Left ventricle myocardium inferior (tissue), 1 donor: ENCODE data around the gene RASGRP4. TPM values are rescaled to one million over a fixed set of nuclear protein-coding genes. Genes with fewer than 3 reads are reported as not detected.

Experiments
- DNase-seq: peaks from one replicate; pipeline ENCODE4 v3.0.0-alpha.2; 2020
- H3K27ac ChIP-seq: fragments of 200-600 bp; replicated peaks from 2 replicates; pipeline ENCODE4 v1.8.0; 2021
- H3K27me3 ChIP-seq: fragments of 200-600 bp; 2 replicates; pipeline ENCODE4 v1.8.0; 2021; ENCODE audit warnings: low read depth
- H3K36me3 ChIP-seq: fragments of 200-600 bp; 2 replicates; pipeline ENCODE4 v1.8.0; 2021
- H3K4me1 ChIP-seq: fragments of 200-600 bp; 2 replicates; pipeline ENCODE4 v1.8.0; 2021
- H3K4me3 ChIP-seq: fragments of 200-600 bp; 2 replicates; pipeline ENCODE4 v1.8.0; 2021; ENCODE audit warnings: mild to moderate bottlenecking, moderate library complexity
- H3K9me3 ChIP-seq: fragments of 200-600 bp; replicated peaks from 2 replicates; pipeline ENCODE4 v1.8.0; 2021
- CTCF ChIP-seq: fragments of 200-600 bp; IDR thresholded peaks from 2 replicates; pipeline ENCODE4 v1.8.0; 2021; ENCODE audit warnings: antibody characterized with exemption, mild to moderate bottlenecking, borderline replicate concordance
- intact Hi-C: fragments of 100-400 bp; cut with micrococcal nuclease; formaldehyde crosslinking; loops from one replicate; pipeline ENCODE4 v1.11.0; 2022
- total RNA-seq: library from RNA; stranded (reverse); fragmentation: NEBNext Ultra II Directional; extraction: Animal tissue kit (Norgen Biotek cat#: 25700); gene quantifications from one replicate; pipeline ENCODE4 v1.2.1, GENCODE V29; 2021
- donor health status: DM: no; HTN: yes; CAD: no; lungs with severe emphysema.

RASGRP4 gene
- total RNA-seq, 1 donor from 2014 or later = 1.5 TPM

DNA sequence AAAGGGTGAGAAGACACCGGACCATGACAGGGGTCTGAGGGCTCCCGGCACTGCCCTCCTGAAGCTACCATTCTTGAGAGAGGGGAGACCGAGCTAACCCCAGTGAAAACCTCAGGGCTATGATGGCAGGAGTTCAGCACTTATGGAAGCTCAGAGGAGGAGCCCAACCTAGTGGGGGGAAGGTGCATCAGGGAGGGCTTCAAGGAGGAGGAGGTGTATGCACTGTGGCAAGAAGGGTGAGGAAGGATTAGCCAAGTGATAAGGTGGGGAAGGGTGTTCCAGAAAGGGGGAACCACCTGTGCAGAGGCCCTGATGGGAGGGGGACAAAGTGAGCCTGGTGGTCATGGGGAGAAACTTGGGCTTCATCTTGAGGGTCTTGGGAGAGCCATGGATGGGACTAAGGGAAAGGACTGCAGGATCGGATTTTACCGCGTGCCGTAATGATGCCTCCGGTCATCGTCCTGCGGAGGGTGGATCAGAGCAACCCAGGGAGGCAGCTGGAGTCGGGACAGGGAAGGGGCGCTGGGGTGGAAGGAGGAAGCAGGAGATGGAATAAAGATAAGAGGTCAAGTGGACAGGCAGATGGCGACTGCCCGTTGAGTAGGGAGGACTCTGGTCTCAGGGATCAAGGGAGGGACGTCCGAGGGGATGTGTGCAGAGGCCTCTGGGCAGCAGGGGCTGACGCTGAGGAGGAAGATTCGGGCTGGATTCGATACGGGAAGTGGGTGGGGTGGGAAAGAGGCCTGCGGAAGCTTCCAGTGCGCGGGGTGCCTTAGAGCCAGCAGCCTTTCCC is 65.0 kb downstream of the RASGRP4 start:
- TF ChIP-seq CTCF = no peak
- peak overlapping the region; percentile 75 for H3K27ac ChIP-seq
- DNase-seq = no peak
- no peaks in the 10 kb centered on the region for H3K9me3 ChIP-seq
- intact Hi-C loops = no loop called here
- H3K4me1 ChIP-seq = peaks cover 20% of the 10 kb centered on the region
- peak overlapping the region; percentile 86 for H3K4me3 ChIP-seq
- H3K27me3 ChIP-seq = peaks cover 49% of the 10 kb centered on the region
- no peaks in the 10 kb centered on the region for H3K36me3 ChIP-seq

DNA sequence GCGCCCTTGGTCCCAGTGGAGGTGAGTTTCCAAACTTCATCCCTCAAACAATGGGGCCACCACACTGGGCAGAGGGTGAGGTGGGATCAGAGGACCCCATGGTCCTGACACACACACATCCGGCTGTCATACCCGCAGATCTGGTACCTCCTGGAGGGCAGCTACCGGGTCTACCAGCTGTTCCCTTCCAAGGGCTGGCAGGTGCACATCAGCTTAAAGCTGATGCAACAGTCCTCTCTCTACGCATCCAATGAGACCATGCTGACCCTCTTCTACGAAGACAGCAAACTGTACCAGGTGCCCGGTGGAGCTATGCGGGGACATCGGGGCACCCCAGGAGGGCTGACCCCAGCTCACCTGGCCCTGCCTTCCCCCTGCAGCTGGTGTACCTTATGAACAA is 65.7 kb downstream of the RASGRP4 start:
- intact Hi-C loops = no loop called here

DNA sequence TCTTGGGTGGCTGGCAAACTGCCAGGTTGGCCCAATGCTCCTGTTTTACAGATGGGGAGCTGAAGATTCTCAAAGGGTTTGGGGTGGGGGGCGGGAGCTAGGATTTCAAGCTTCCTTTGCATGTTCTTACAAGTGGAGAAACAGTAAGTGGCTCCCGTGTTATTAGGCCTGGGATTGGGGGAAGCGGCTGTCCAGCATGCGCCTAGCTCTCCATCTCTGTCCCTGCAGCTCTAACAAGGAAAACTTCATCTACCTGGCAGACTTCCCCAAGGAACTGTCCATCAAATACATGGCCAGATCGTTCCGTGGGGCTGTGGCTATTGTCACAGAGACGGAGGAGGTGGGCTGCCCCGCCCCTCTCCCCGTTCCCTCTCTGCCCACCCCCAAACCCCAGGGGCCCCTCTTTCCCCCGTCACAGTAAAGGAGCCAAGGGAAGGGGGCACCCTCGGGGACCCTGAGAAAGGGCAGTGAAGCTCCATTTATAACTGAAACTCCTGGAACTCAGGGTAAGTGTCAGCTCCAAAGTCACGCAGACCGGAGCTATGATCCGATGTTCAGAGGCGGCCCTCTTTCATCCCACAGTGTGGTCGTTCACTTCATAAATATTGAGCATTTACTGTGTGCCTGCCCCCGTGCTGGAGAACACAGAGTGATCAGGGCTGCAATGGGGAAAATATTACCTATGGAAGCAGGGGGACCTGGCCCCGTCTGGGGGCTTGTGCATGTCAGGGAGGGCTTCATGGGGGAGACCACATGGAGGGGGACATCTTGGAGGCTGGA is 66.6 kb downstream of the RASGRP4 start:
- TF ChIP-seq CTCF = no peak
- DNase-seq = no peak

More for the DNA sequence above, 65.7 kb downstream of the RASGRP4 start:
- DNase-seq = no peak
- no peak for TF ChIP-seq CTCF
- Histone ChIP-seq H3K4me3 (no peak overlapping the region), H3K9me3 (no peaks in the 10 kb centered on the region), H3K36me3 (no peaks in the 10 kb centered on the region), H3K4me1 (peaks cover 20% of the 10 kb centered on the region), H3K27ac (no peak overlapping the region), H3K27me3 (peaks cover 56% of the 10 kb centered on the region)

More for the DNA sequence above, 66.6 kb downstream of the RASGRP4 start:
- no peak overlapping the region for H3K27ac ChIP-seq
- H3K9me3 ChIP-seq = no peaks in the 10 kb centered on the region
- H3K4me1 ChIP-seq = peaks cover 20% of the 10 kb centered on the region
- intact Hi-C loops = no loop called here
- no peaks in the 10 kb centered on the region for H3K36me3 ChIP-seq
- peaks cover 65% of the 10 kb centered on the region for H3K27me3 ChIP-seq
- no peak overlapping the region for H3K4me3 ChIP-seq

Other genes with a start within 250 kb of the RASGRP4 start
- gene DPF1, start 202.0 kb downstream of the RASGRP4 start, total RNA-seq = 0.49 TPM
- 33.3 TPM for gene PPP1R14A, start 169.8 kb downstream of the RASGRP4 start, total RNA-seq
- 6.8 TPM for gene SPINT2, start 161.6 kb downstream of the RASGRP4 start, total RNA-seq
- 1.6 TPM for gene C19orf33, start 122.0 kb downstream of the RASGRP4 start, total RNA-seq
- 33.0 TPM for gene YIF1B, start 110.3 kb downstream of the RASGRP4 start, total RNA-seq
- gene KCNK6, start 106.4 kb downstream of the RASGRP4 start, total RNA-seq = 4.2 TPM
- gene CATSPERG, start 90.4 kb downstream of the RASGRP4 start, total RNA-seq = 1.4 TPM
- 349 TPM for gene PSMD8, start 51.6 kb downstream of the RASGRP4 start, total RNA-seq
- not detected for gene GGN, start 38.2 kb downstream of the RASGRP4 start, total RNA-seq
- gene SPRED3, start 37.5 kb downstream of the RASGRP4 start, total RNA-seq = 0.71 TPM
- 11.5 TPM for gene FAM98C, start 23.1 kb downstream of the RASGRP4 start, total RNA-seq
- 0.74 TPM for gene RYR1, start 7.5 kb upstream of the RASGRP4 start, total RNA-seq
- 1.6 TPM for gene MAP4K1, start 191.7 kb upstream of the RASGRP4 start, total RNA-seq
- 598 TPM for gene EIF3K, start 193.0 kb upstream of the RASGRP4 start, total RNA-seq
- gene ACTN4, start 221.4 kb upstream of the RASGRP4 start, total RNA-seq = 111 TPM